OCI-LY7 (cell line): ENCODE results near the gene KIF22. TPM values are rescaled to one million over a fixed set of nuclear protein-coding genes. Genes with fewer than 3 reads are reported as not detected.

Experiments used
- BruUV-seq: library from RNA; stranded (reverse); fragments of 400-500 nt; replicated peaks from 2 replicates; lab custom pipeline; 2021; lab: Mats Ljungman, UMichigan
- CTCF ChIA-PET: fragments of 300-600 bp; sonication (Branson Sonifier 250); formaldehyde crosslinking; loops from one replicate; lab custom pipeline; 2022; ENCODE audit warnings: antibody characterized with exemption; ENCODE audit not compliant: unreplicated experiment; lab: Charles Lee
- POLR2A ChIA-PET: fragments of 300-600 bp; sonication (Branson Sonifier 250); formaldehyde crosslinking; loops from one replicate; lab custom pipeline; 2022; ENCODE audit warnings: antibody characterized with exemption; lab: Charles Lee
- DNase-seq: peaks from one replicate; pipeline ENCODE4 v3.0.0-alpha.2; 2015; ENCODE audit warnings: low spot score
- H2AFZ ChIP-seq: fragments of 200-600 bp; sonication (generic), shearing (Covaris generic); 2 replicates; pipeline ENCODE4 v1.6.1; 2014; ENCODE audit warnings: mild to moderate bottlenecking, antibody characterized with exemption, low read length, moderate library complexity
- H3K27ac ChIP-seq: fragments of 200-600 bp; sonication (generic); 2 replicates; pipeline ENCODE4 v1.5.1; 2014; ENCODE audit warnings: mixed run types, low read depth, mild to moderate bottlenecking, moderate library complexity, low read length, inconsistent platforms; ENCODE audit not compliant: poor library complexity, severe bottlenecking
- H3K36me3 ChIP-seq: fragments of 200-600 bp; sonication (generic); 2 replicates; pipeline ENCODE4 v1.6.1; 2014; ENCODE audit warnings: mild to moderate bottlenecking, antibody characterized with exemption, low read length, moderate library complexity, mixed read lengths; ENCODE audit not compliant: insufficient read depth
- H3K4me1 ChIP-seq: fragments of 200-600 bp; sonication (generic); 2 replicates; pipeline ENCODE4 v1.5.1; 2014; ENCODE audit warnings: mild to moderate bottlenecking, low read length; ENCODE audit not compliant: insufficient read depth, poor library complexity, severe bottlenecking
- H3K4me2 ChIP-seq: fragments of 200-600 bp; sonication (generic); 2 replicates; pipeline ENCODE4 v1.6.1; 2014; ENCODE audit warnings: mild to moderate bottlenecking, low read length
- H3K4me3 ChIP-seq: fragments of 200-600 bp; sonication (generic); 2 replicates; pipeline ENCODE4 v1.5.1; 2014; ENCODE audit warnings: mild to moderate bottlenecking, low read depth, low read length; ENCODE audit not compliant: poor library complexity, severe bottlenecking
- H3K79me2 ChIP-seq: fragments of 200-600 bp; sonication (generic); 2 replicates; pipeline ENCODE4 v1.6.1; 2016; ENCODE audit warnings: low read depth, mild to moderate bottlenecking, low read length, moderate library complexity, mixed read lengths; ENCODE audit not compliant: insufficient read depth
- H3K9me2 ChIP-seq: fragments of 200-600 bp; sonication (generic); 2 replicates; pipeline ENCODE4 v1.6.1; 2016; ENCODE audit warnings: mild to moderate bottlenecking, low read length, mixed read lengths; ENCODE audit not compliant: insufficient read depth
- H3K9me3 ChIP-seq: fragments of 200-600 bp; sonication (generic); 2 replicates; pipeline ENCODE4 v1.6.1; 2014; ENCODE audit warnings: mild to moderate bottlenecking, mixed run types, low read length, mixed read lengths
- H4K20me1 ChIP-seq: fragments of 200-600 bp; sonication (generic); 2 replicates; pipeline ENCODE4 v1.6.1; 2014; ENCODE audit warnings: mild to moderate bottlenecking, antibody characterized with exemption, low read length, moderate library complexity, mixed read lengths; ENCODE audit not compliant: insufficient read depth
- CTCF ChIP-seq: fragments of 200-600 bp; sonication (generic); conservative IDR thresholded peaks from 2 replicates; pipeline ENCODE4 v1.5.1; 2014; ENCODE audit warnings: mild to moderate bottlenecking, antibody characterized with exemption, low read length, moderate library complexity, mixed read lengths
- EZH2phosphoT487 ChIP-seq: fragments of 200-600 bp; sonication (generic); IDR thresholded peaks from 2 replicates; pipeline ENCODE4 v1.6.1; 2018; ENCODE audit warnings: low read depth, borderline replicate concordance, mild to moderate bottlenecking, mixed run types, antibody characterized with exemption, low read length, moderate library complexity, mixed read lengths
- intact Hi-C: fragments of 100-400 bp; cut with micrococcal nuclease; formaldehyde crosslinking; loops from one replicate; pipeline ENCODE4 v1.10.0; 2022; ENCODE audit not compliant: unreplicated experiment
- total RNA-seq, 2 experiments: library from RNA; depleted of rRNA in 1 of 2; stranded (reverse); fragments of >200 nt in 1 of 2; shearing (Covaris generic) in 1 of 2; gene quantifications; 2 replicates each; pipeline ENCODE4 v1.2.3, GENCODE V29; 2014 to 2022

Gene KIF22
- total RNA-seq, 2 experiments from 2014 or later: 232 to 339 TPM

- Histone ChIP-seq H3K36me3 (no peaks in the 10 kb centered on the region), H3K79me2 (no peaks in the 10 kb centered on the region), H4K20me1 (no peaks in the 10 kb centered on the region), H3K27ac (no peak overlapping the region), H3K4me3 (no peak overlapping the region), H3K4me1 (no peaks in the 10 kb centered on the region), H2AFZ (no peak overlapping the region), H3K9me3 (no peaks in the 10 kb centered on the region), H3K4me2 (no peak overlapping the region), H3K9me2 (no peaks in the 10 kb centered on the region)
- ChIA-PET POLR2A (no interaction called here), CTCF (no interaction called here)
- DNase-seq: no peak
- intact Hi-C loops: no loop called here
- TF ChIP-seq EZH2phosphoT487: no peak
- TF ChIP-seq CTCF: no peak
- BruUV-seq: no TSS peak
Measured at GRCh38 chr16:29834079-29834478, 43.5 kb downstream of the KIF22 start.

- POLR2A ChIA-PET: no interaction called here
- no peak overlapping the region for H3K4me3 ChIP-seq
- H3K4me1 ChIP-seq: no peaks in the 10 kb centered on the region
- H4K20me1 ChIP-seq: no peaks in the 10 kb centered on the region
- no peaks in the 10 kb centered on the region for H3K9me2 ChIP-seq
- no peaks in the 10 kb centered on the region for H3K79me2 ChIP-seq
- intact Hi-C loops: no loop called here
- no peak for DNase-seq
- TF ChIP-seq EZH2phosphoT487 (no peak), CTCF (no peak)
- H3K9me3 ChIP-seq: no peaks in the 10 kb centered on the region
- BruUV-seq: no TSS peak
- H3K4me2 ChIP-seq: no peak overlapping the region
- CTCF ChIA-PET: no interaction called here
- H3K36me3 ChIP-seq: no peaks in the 10 kb centered on the region
- no peak overlapping the region for H2AFZ ChIP-seq
- no peak overlapping the region for H3K27ac ChIP-seq
Measured at GRCh38 chr16:29835926-29836325, 45.4 kb downstream of the KIF22 start.

GRCh38 chr16:29836623-29837022 is 46.1 kb downstream of the KIF22 start:
- intact Hi-C loops: no loop called here
- no peaks in the 10 kb centered on the region for H3K9me3 ChIP-seq
- H3K4me3 ChIP-seq: no peak overlapping the region
- H3K36me3 ChIP-seq: no peaks in the 10 kb centered on the region
- CTCF ChIA-PET: no interaction called here
- no peaks in the 10 kb centered on the region for H3K4me1 ChIP-seq
- H3K4me2 ChIP-seq: no peak overlapping the region
- no TSS peak for BruUV-seq
- H3K27ac ChIP-seq: no peak overlapping the region
- TF ChIP-seq EZH2phosphoT487 (no peak), CTCF (no peak)
- H3K9me2 ChIP-seq: no peaks in the 10 kb centered on the region
- H3K79me2 ChIP-seq: no peaks in the 10 kb centered on the region
- no peaks in the 10 kb centered on the region for H4K20me1 ChIP-seq
- POLR2A ChIA-PET: no interaction called here
- DNase-seq: no peak
- no peak overlapping the region for H2AFZ ChIP-seq
